Vagina (tissue), 2 donors: Measurements from ENCODE around the gene CCDC8. TPM values are rescaled to one million over a fixed set of nuclear protein-coding genes. Genes with fewer than 3 reads are reported as not detected.

ENCODE experiments used
- DNase-seq, 2 donors: peaks; one replicate each; pipeline ENCODE4 v3.0.0-alpha.2; 2017; ENCODE audit errors: extremely low spot score in 2 of 2
- H3K27ac ChIP-seq: fragments of 200-600 bp; sonication (generic); one replicate; pipeline ENCODE4 v1.5.1; 2019
- H3K27me3 ChIP-seq: fragments of 200-600 bp; sonication (generic); one replicate; pipeline ENCODE4 v1.5.1; 2019
- H3K36me3 ChIP-seq, 2 donors: fragments of 200-600 bp; sonication (generic); one replicate each; pipeline ENCODE4 v1.5.1; 2017 to 2019
- H3K4me1 ChIP-seq: fragments of 200-600 bp; sonication (generic); one replicate; pipeline ENCODE4 v1.5.1; 2019
- H3K4me3 ChIP-seq, 2 donors: fragments of 200-600 bp; sonication (generic); 1 replicate in 1 of 2; 2 replicates in 1 of 2; pipeline ENCODE4 v1.5.1; 2016 to 2019
- H3K9me3 ChIP-seq: fragments of 200-600 bp; sonication (generic); one replicate; pipeline ENCODE4 v1.5.1; 2019
- POLR2A ChIP-seq, 2 donors: fragments of 450-650 bp; IDR thresholded peaks; one replicate each; pipeline ENCODE4 v1.6.1; 2017; ENCODE audit warnings: antibody characterized with exemption in 2 of 2, mild to moderate bottlenecking in 2 of 2, moderate library complexity in 2 of 2
- intact Hi-C: fragments of 100-400 bp; cut with DNase I; formaldehyde crosslinking; loops from one replicate; pipeline ENCODE4 v1.15.1; 2023
- total RNA-seq: library from RNA; depleted of rRNA; stranded (reverse); fragments of >200 nt; gene quantifications from one replicate; pipeline ENCODE4 v1.2.3, GENCODE V29; 2016

The CCDC8 gene
- total RNA-seq, 1 donor from 2014 or later: 7.4 TPM

GRCh38 chr19:46361915-46362314 lies 51.4 kb downstream of the CCDC8 start:
- no peak overlapping the region for H3K27ac ChIP-seq
- H3K27me3 ChIP-seq: no peaks in the 10 kb centered on the region
- H3K4me1 ChIP-seq: no peaks in the 10 kb centered on the region
- intact Hi-C loops: no loop called here
- H3K9me3 ChIP-seq: no peaks in the 10 kb centered on the region
- no peak for DNase-seq
- no peak overlapping the region for H3K4me3 ChIP-seq
- no peak for TF ChIP-seq POLR2A (IDR thresholded peaks at IDR 0.05)
- H3K36me3 ChIP-seq: peaks cover 0 to 39% of the 10 kb centered on the region in 2 donors

Other genes with a start within 250 kb of the CCDC8 start
- gene IGFL1, start 183.8 kb downstream of the CCDC8 start, total RNA-seq: 7.9 TPM
- gene HIF3A, start 116.5 kb downstream of the CCDC8 start, total RNA-seq: 155 TPM
- 60.4 TPM for gene PPP5C, start 66.5 kb downstream of the CCDC8 start, total RNA-seq
- gene PNMA8C, start 15.4 kb upstream of the CCDC8 start, total RNA-seq: 0.25 TPM
- 1.5 TPM for gene PNMA8A, start 58.0 kb upstream of the CCDC8 start, total RNA-seq
- 2.7 TPM for gene PNMA8B, start 82.3 kb upstream of the CCDC8 start, total RNA-seq
- gene CALM3, start 187.8 kb upstream of the CCDC8 start, total RNA-seq: 105 TPM
- gene PTGIR, start 211.5 kb upstream of the CCDC8 start, total RNA-seq: 10.8 TPM
- not detected for gene GNG8, start 222.6 kb upstream of the CCDC8 start, total RNA-seq
- 13.8 TPM for gene DACT3, start 247.6 kb upstream of the CCDC8 start, total RNA-seq